ENCODE results near the gene NOC2L. TPM values are rescaled to one million over a fixed set of nuclear protein-coding genes. Genes with fewer than 3 reads are reported as not detected.

Gene NOC2L
- total RNA-seq, 4 donors from 2014 or later = 31.9 to 39.8 (median 34.6) TPM

DNA sequence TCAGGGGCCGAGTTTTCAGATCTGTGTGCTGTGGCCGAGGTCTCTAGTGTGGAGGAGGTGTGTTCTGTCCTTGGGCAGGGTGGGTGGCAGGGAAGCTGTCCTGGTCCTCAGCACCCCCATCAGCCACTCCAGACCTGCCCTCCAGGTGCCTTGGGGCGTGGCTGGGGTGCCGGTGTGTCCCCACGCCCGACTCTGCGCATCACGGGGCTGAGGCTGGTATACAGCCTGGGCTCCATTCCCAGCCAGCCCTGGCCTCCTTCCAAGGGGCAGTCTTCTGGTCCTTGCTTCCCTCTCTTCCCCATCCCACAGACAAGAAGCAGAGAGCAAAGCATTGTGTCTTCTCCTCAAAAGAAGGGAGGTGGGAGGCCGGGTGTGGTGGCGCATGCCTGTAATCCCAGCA, 31.3 kb downstream of the NOC2L start:
- DNase-seq = no peak
- Histone ChIP-seq H3K4me1 (peaks cover 12 to 26% of the 10 kb centered on the region in 2 donors), H3K36me3 (no peaks in the 10 kb centered on the region), H3K27ac (no peak overlapping the region), H3K4me3 (replicated peaks in 1 of 3) (no peak overlapping the region), H3K9me3 (no peaks in the 10 kb centered on the region), H3K27me3 (peaks cover 6% of the 10 kb centered on the region)
- 28 to 34% methylated on average over 5 to 9 of the region's 10 CpGs for WGBS, 2 donors
- TF ChIP-seq POLR2A (IDR thresholded peaks at IDR 0.05) = no peak
- TF ChIP-seq, protein P1, sequence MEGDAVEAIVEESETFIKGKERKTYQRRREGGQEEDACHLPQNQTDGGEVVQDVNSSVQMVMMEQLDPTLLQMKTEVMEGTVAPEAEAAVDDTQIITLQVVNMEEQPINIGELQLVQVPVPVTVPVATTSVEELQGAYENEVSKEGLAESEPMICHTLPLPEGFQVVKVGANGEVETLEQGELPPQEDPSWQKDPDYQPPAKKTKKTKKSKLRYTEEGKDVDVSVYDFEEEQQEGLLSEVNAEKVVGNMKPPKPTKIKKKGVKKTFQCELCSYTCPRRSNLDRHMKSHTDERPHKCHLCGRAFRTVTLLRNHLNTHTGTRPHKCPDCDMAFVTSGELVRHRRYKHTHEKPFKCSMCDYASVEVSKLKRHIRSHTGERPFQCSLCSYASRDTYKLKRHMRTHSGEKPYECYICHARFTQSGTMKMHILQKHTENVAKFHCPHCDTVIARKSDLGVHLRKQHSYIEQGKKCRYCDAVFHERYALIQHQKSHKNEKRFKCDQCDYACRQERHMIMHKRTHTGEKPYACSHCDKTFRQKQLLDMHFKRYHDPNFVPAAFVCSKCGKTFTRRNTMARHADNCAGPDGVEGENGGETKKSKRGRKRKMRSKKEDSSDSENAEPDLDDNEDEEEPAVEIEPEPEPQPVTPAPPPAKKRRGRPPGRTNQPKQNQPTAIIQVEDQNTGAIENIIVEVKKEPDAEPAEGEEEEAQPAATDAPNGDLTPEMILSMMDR (IDR thresholded peaks at IDR 0.05) = no peak
- intact Hi-C loops (cut with DNase I) = no loop called here

DNA sequence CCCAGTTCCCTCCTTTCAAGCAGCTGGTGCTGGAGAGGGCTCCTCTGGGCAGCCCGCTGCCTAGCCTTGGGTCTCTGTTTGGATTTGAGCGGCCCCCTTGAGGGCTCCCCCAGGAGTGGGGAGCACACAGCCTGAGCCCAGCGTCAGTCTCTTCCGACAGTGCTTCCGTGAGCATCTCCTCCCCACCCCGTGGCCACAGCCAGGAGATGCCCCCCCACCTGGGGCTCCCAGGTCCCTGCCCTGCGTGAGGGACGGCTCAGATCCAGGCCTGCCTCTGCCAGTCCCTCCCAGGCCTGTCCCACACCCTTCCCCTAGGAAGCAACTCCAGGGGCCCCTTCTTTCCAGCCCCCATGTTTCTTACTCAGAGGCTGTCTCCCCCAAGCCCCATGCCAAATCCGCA, 31.8 kb downstream of the NOC2L start:
- Histone ChIP-seq H3K27me3 (peaks cover 6% of the 10 kb centered on the region), H3K9me3 (no peaks in the 10 kb centered on the region), H3K4me3 (replicated peaks in 1 of 3) (no peak overlapping the region), H3K4me1 (peaks cover 12 to 28% of the 10 kb centered on the region in 2 donors), H3K36me3 (no peaks in the 10 kb centered on the region), H3K27ac (no peak overlapping the region)
- intact Hi-C loops (cut with DNase I) = no loop called here
- DNase-seq = no peak
- 51 to 52% methylated on average over 7 to 8 of the region's 9 CpGs for WGBS, 2 donors
- no peak for TF ChIP-seq POLR2A (IDR thresholded peaks at IDR 0.05)
- TF ChIP-seq, protein P1 (IDR thresholded peaks at IDR 0.05) = no peak

DNA sequence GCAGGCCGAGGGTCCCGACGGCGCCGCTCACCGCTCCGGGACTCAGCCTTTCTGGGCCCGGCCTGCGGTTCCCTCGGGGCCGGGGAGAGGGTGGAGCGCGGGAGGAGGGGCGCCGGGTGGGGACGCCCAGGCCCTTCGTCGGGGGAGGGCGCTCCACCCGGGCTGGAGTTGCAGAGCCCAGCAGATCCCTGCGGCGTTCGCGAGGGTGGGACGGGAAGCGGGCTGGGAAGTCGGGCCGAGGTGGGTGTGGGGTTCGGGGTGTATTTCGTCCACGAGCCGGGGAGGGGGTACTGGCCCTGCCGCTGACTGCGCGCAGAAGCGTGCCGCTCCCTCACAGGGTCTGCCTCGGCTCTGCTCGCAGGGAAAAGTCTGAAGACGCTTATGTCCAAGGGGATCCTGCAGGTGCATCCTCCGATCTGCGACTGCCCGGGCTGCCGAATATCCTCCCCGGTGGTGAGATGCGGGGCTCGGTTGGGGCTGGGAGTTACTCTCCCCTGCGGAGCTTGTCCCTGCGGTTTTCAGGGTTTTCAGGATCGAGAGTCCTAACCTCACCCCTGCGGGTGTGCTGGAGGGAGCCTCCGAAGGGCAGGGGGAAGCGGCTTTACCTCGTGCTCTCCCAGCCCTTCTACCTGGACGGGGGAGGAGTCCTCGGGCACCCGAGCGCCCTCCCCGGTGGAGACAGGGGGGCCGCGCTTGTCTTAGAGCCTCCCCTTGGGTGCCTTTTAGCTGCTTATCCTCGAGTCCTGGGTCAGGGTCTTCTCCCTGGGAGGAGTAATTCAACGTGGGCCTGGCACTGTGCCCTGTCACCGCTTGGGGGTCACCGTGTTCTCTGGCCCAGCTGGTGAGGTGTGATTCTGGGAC, 33.3 kb downstream of the NOC2L start:
- intact Hi-C loops (cut with DNase I) = no loop called here
- Histone ChIP-seq H3K27ac (no peak overlapping the region), H3K27me3 (peaks cover 6% of the 10 kb centered on the region), H3K4me3 (replicated peaks in 1 of 3) (peak overlapping the region in 1 of 3 donors; percentile 44), H3K9me3 (no peaks in the 10 kb centered on the region), H3K4me1 (peaks cover 14 to 34% of the 10 kb centered on the region in 2 donors), H3K36me3 (no peaks in the 10 kb centered on the region)
- 8 to 14% methylated on average over 32 to 35 of the region's 65 CpGs for WGBS, 2 donors
- TF ChIP-seq, protein P1 (IDR thresholded peaks at IDR 0.05) = no peak
- no peak for TF ChIP-seq POLR2A (IDR thresholded peaks at IDR 0.05)
- DNase-seq = no peak

DNA sequence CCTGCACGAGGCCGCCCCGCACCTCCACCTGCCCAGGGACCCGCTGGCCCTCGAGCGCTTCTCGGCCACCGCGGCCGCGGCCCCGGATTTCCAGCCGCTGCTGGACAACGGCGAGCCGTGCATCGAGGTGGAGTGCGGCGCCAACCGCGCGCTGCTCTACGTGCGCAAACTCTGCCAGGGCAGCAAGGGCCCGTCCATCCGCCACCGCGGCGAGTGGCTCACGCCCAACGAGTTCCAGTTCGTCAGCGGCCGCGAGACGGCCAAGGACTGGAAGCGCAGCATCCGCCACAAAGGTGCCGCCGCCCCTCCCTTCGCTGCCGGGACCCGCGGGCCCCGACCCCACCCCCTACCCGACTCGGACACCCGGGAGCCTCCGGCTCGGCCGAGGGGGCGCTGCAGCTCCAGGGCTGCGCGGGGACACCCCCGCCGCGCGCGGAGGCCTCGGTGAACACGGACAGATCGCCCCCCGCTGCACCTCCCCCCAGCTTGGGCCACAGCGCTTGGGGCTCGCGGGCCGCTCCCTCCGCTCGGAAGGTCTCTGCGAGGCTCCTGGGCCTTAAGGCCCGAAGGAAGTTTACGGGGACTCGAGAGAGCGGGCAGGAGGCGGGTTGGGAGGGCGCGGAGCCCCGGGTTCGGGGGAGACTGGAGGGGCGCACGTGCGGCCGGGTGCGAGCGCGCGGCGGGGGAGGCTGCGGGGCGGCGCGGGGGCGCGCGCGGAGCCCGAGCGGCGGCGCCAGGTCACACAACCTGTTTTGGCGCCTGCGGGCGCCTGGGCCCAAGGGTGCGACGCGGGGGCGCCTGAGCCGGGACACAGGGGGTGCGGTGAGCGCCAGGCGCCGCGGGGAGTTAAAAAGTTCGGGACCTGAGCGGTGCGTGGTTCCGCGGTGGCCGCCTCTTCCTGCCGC, 34.1 kb downstream of the NOC2L start:
- intact Hi-C loops (cut with DNase I) = no loop called here
- Histone ChIP-seq H3K36me3 (no peaks in the 10 kb centered on the region), H3K27me3 (peaks cover 6% of the 10 kb centered on the region), H3K27ac (peak overlapping the region in 1 of 3 donors; percentile 52), H3K4me3 (replicated peaks in 1 of 3) (peak overlapping the region; percentile 10 to 44 (median 13)), H3K4me1 (peaks cover 18 to 42% of the 10 kb centered on the region in 2 donors), H3K9me3 (no peaks in the 10 kb centered on the region)
- WGBS, 2 donors = 0% methylated on average over 23 of the region's 120 CpGs; no CpG with 5 or more reads in 1 of the 2 donors
- TF ChIP-seq, protein P1 (IDR thresholded peaks at IDR 0.05) = no peak
- no peak for TF ChIP-seq POLR2A (IDR thresholded peaks at IDR 0.05)
- peak; percentile 45 to 50 for DNase-seq

Measured in thyroid gland (tissue), 4 donors.